Astrocyte (in vitro differentiated cells and primary cell): ENCODE results near the gene IFNL1. TPM values are rescaled to one million over a fixed set of nuclear protein-coding genes. Genes with fewer than 3 reads are reported as not detected.

Experiments
- DNase-seq: peaks from one replicate; pipeline ENCODE4 v3.0.0-alpha.2; 2010; ENCODE audit warnings: low read depth
- FAIRE-seq: peaks from 2 replicates; lab custom pipeline; 2011; peaks lifted over from hg19 to GRCh38; lab: Jason Lieb, UNC
- H2AFZ ChIP-seq: 2 replicates; pipeline ENCODE4 v1.6.0; 2012; ENCODE audit warnings: low read depth, low read length, inconsistent platforms
- H3K27ac ChIP-seq: 2 replicates; pipeline ENCODE4 v1.5.1; 2011; ENCODE audit warnings: low read depth, low read length, inconsistent platforms
- H3K27me3 ChIP-seq: 2 replicates; pipeline ENCODE4 v1.6.0; 2011; ENCODE audit warnings: low read length, inconsistent platforms; ENCODE audit not compliant: insufficient read depth
- H3K36me3 ChIP-seq: 2 replicates; pipeline ENCODE4 v1.5.1; 2011; ENCODE audit warnings: low read length, inconsistent platforms; ENCODE audit not compliant: insufficient read depth
- H3K4me1 ChIP-seq: 2 replicates; pipeline ENCODE4 v1.5.1; 2011; ENCODE audit warnings: low read length, inconsistent platforms; ENCODE audit not compliant: insufficient read depth
- H3K4me2 ChIP-seq: 2 replicates; pipeline ENCODE4 v1.6.0; 2012; ENCODE audit warnings: low read length, inconsistent platforms
- H3K4me3 ChIP-seq: 2 replicates; pipeline ENCODE4 v1.5.1; 2011; ENCODE audit warnings: low read depth, mild to moderate bottlenecking, low read length, inconsistent platforms; ENCODE audit not compliant: insufficient read depth
- H3K79me2 ChIP-seq: 2 replicates; pipeline ENCODE4 v1.6.0; 2012; ENCODE audit warnings: mild to moderate bottlenecking, low read length, inconsistent platforms; ENCODE audit not compliant: insufficient read depth
- H3K9ac ChIP-seq: 2 replicates; pipeline ENCODE4 v1.6.0; 2012; ENCODE audit warnings: mild to moderate bottlenecking, low read length, inconsistent platforms
- H3K9me3 ChIP-seq: 2 replicates; pipeline ENCODE4 v1.5.1; 2012; ENCODE audit warnings: low read depth, mild to moderate bottlenecking, low read length, inconsistent platforms; ENCODE audit not compliant: insufficient read depth
- H4K20me1 ChIP-seq: 2 replicates; pipeline ENCODE4 v1.6.0; 2012; ENCODE audit warnings: low read length, inconsistent platforms; ENCODE audit not compliant: insufficient read depth
- H3K27ac Mint-ChIP-seq: one replicate; pipeline ENCODE4 v1.8.0; 2021; ENCODE audit warnings: mild to moderate bottlenecking, mixed read lengths; ENCODE audit not compliant: unreplicated experiment
- H3K27me3 Mint-ChIP-seq: one replicate; pipeline ENCODE4 v1.8.0; 2021; ENCODE audit warnings: low read depth, mixed read lengths; ENCODE audit not compliant: unreplicated experiment
- H3K36me3 Mint-ChIP-seq: one replicate; pipeline ENCODE4 v1.8.0; 2021; ENCODE audit warnings: low read depth, mixed read lengths; ENCODE audit not compliant: unreplicated experiment
- H3K4me1 Mint-ChIP-seq: one replicate; pipeline ENCODE4 v1.8.0; 2021; ENCODE audit warnings: low read depth, mixed read lengths; ENCODE audit not compliant: unreplicated experiment
- H3K4me3 Mint-ChIP-seq: one replicate; pipeline ENCODE4 v1.8.0; 2021; ENCODE audit warnings: mild to moderate bottlenecking, moderate library complexity, mixed read lengths; ENCODE audit not compliant: unreplicated experiment
- H3K9me3 Mint-ChIP-seq: one replicate; pipeline ENCODE4 v1.8.0; 2021; ENCODE audit warnings: mild to moderate bottlenecking, mixed read lengths; ENCODE audit not compliant: unreplicated experiment
- CTCF ChIP-seq: IDR thresholded peaks from 2 replicates; pipeline ENCODE4 v1.5.1; 2011; ENCODE audit warnings: low read depth, mild to moderate bottlenecking, inconsistent platforms, low read length, moderate library complexity; ENCODE audit not compliant: insufficient read depth
- EZH2 ChIP-seq: IDR thresholded peaks from 2 replicates; pipeline ENCODE4 v1.6.1; 2012; ENCODE audit warnings: mild to moderate bottlenecking, low read length, inconsistent platforms; ENCODE audit not compliant: insufficient read depth
- total RNA-seq: library from RNA; stranded (reverse); gene quantifications from 2 replicates; pipeline ENCODE4 v1.2.1, GENCODE V29; 2021

The IFNL1 gene
- total RNA-seq, 1 donor from 2014 or later: 0.52 TPM

GRCh38 chr19:39251846-39252245, 44.4 kb upstream of the IFNL1 start:
- no peak overlapping the region for H3K4me3 Mint-ChIP-seq
- TF ChIP-seq EZH2 (no peak), CTCF (no peak)
- Histone ChIP-seq H3K27me3 (peaks cover 43% of the 10 kb centered on the region), H3K79me2 (no peaks in the 10 kb centered on the region), H3K9me3 (no peaks in the 10 kb centered on the region), H4K20me1 (no peaks in the 10 kb centered on the region), H2AFZ (no peak overlapping the region), H3K4me2 (no peak overlapping the region), H3K9ac (no peak overlapping the region), H3K4me1 (no peaks in the 10 kb centered on the region), H3K36me3 (no peaks in the 10 kb centered on the region), H3K27ac (no peak overlapping the region), H3K4me3 (no peak overlapping the region)
- no peaks in the 10 kb centered on the region for H3K4me1 Mint-ChIP-seq
- peaks cover 71% of the 10 kb centered on the region for H3K27me3 Mint-ChIP-seq
- H3K27ac Mint-ChIP-seq: no peak overlapping the region
- H3K9me3 Mint-ChIP-seq: peaks cover 3% of the 10 kb centered on the region
- no peaks in the 10 kb centered on the region for H3K36me3 Mint-ChIP-seq
- DNase-seq (no peak), FAIRE-seq (no peak)

GRCh38 chr19:39252458-39252857, 43.7 kb upstream of the IFNL1 start:
- Mint-ChIP-seq H3K27ac (no peak overlapping the region), H3K4me1 (no peaks in the 10 kb centered on the region), H3K36me3 (no peaks in the 10 kb centered on the region), H3K9me3 (peaks cover 3% of the 10 kb centered on the region), H3K4me3 (no peak overlapping the region), H3K27me3 (peaks cover 68% of the 10 kb centered on the region)
- TF ChIP-seq EZH2 (no peak), CTCF (no peak)
- no peak overlapping the region for H2AFZ ChIP-seq
- H3K4me3 ChIP-seq: no peak overlapping the region
- no peaks in the 10 kb centered on the region for H3K4me1 ChIP-seq
- H3K79me2 ChIP-seq: no peaks in the 10 kb centered on the region
- DNase-seq (no peak), FAIRE-seq (no peak)
- no peak overlapping the region for H3K4me2 ChIP-seq
- no peak overlapping the region for H3K27ac ChIP-seq
- no peaks in the 10 kb centered on the region for H4K20me1 ChIP-seq
- H3K27me3 ChIP-seq: peaks cover 39% of the 10 kb centered on the region
- no peak overlapping the region for H3K9ac ChIP-seq
- no peaks in the 10 kb centered on the region for H3K9me3 ChIP-seq
- no peaks in the 10 kb centered on the region for H3K36me3 ChIP-seq

GRCh38 chr19:39253374-39254149, 42.6 kb upstream of the IFNL1 start:
- Histone ChIP-seq H3K27me3 (peaks cover 30% of the 10 kb centered on the region), H3K4me3 (no peak overlapping the region), H3K4me2 (no peak overlapping the region), H3K27ac (no peak overlapping the region), H3K9ac (no peak overlapping the region), H3K9me3 (no peaks in the 10 kb centered on the region), H2AFZ (no peak overlapping the region), H3K4me1 (no peaks in the 10 kb centered on the region), H4K20me1 (no peaks in the 10 kb centered on the region), H3K36me3 (no peaks in the 10 kb centered on the region), H3K79me2 (no peaks in the 10 kb centered on the region)
- TF ChIP-seq EZH2: no peak
- no peak for TF ChIP-seq CTCF
- DNase-seq (no peak), FAIRE-seq (no peak)
- H3K36me3 Mint-ChIP-seq: no peaks in the 10 kb centered on the region
- no peak overlapping the region for H3K27ac Mint-ChIP-seq
- H3K4me3 Mint-ChIP-seq: no peak overlapping the region
- H3K9me3 Mint-ChIP-seq: peaks cover 3% of the 10 kb centered on the region
- H3K4me1 Mint-ChIP-seq: peaks cover 4% of the 10 kb centered on the region
- H3K27me3 Mint-ChIP-seq: peaks cover 68% of the 10 kb centered on the region
